Urothelium cell line (cell line): Measurements from ENCODE around the gene ITPK1.
A peak's percentile ranks its signal among the peaks of the same experiment; 100 is the strongest.

Experiments used
- DNase-seq: peaks from one replicate; pipeline ENCODE4 v3.0.0; 2011; ENCODE audit warnings: low spot score, mixed read lengths
- FAIRE-seq: peaks from 2 replicates; lab custom pipeline; 2011; peaks lifted over from hg19 to GRCh38; lab: Jason Lieb, UNC

The ITPK1 gene

GRCh38 chr14:92994131-92994676 is 121.5 kb downstream of the ITPK1 start:
- DNase-seq (no peak), FAIRE-seq (no peak)

GRCh38 chr14:92993302-92993701 is 122.4 kb downstream of the ITPK1 start:
- FAIRE-seq (no peak), DNase-seq (no peak)

- FAIRE-seq (no peak), DNase-seq (no peak)
These were observed 124.2 kb downstream of the ITPK1 start for GRCh38 chr14:92991536-92991935.

GRCh38 chr14:92990456-92991430 is 125.0 kb downstream of the ITPK1 start:
- DNase-seq (no peak), FAIRE-seq (no peak)

- DNase-seq (no peak), FAIRE-seq (no peak)
These were observed 126.7 kb downstream of the ITPK1 start for GRCh38 chr14:92988786-92989755.

GRCh38 chr14:92987713-92988510 is 127.8 kb downstream of the ITPK1 start:
- no peak for DNase-seq
- FAIRE-seq = no peak

GRCh38 chr14:92987148-92987570 is 128.6 kb downstream of the ITPK1 start:
- DNase-seq = no peak
- FAIRE-seq = no peak

GRCh38 chr14:92986254-92987147 is 129.2 kb downstream of the ITPK1 start:
- FAIRE-seq (no peak), DNase-seq (peak; percentile 76)

GRCh38 chr14:92985521-92985920 is 130.2 kb downstream of the ITPK1 start:
- DNase-seq = no peak
- FAIRE-seq = no peak

GRCh38 chr14:92984896-92985295 is 130.8 kb downstream of the ITPK1 start:
- DNase-seq (no peak), FAIRE-seq (no peak)

- no peak for FAIRE-seq
These were observed 131.5 kb downstream of the ITPK1 start for GRCh38 chr14:92984082-92984788.

GRCh38 chr14:92982956-92983355 is 132.8 kb downstream of the ITPK1 start:
- FAIRE-seq = no peak

More at GRCh38 chr14:92984082-92984788, 131.5 kb downstream of the ITPK1 start:
- DNase-seq = no peak

GRCh38 chr14:92981726-92982125 is 134.0 kb downstream of the ITPK1 start:
- DNase-seq (no peak), FAIRE-seq (no peak)

More at GRCh38 chr14:92982956-92983355, 132.8 kb downstream of the ITPK1 start:
- peak; percentile 68 for DNase-seq

GRCh38 chr14:92980866-92981265 is 134.9 kb downstream of the ITPK1 start:
- DNase-seq = no peak
- no peak for FAIRE-seq

GRCh38 chr14:92978229-92979021 is 137.3 kb downstream of the ITPK1 start:
- FAIRE-seq (no peak), DNase-seq (no peak)

- no peak for FAIRE-seq
These were observed 139.5 kb downstream of the ITPK1 start for GRCh38 chr14:92976268-92976667.

GRCh38 chr14:92974541-92975345 is 141.0 kb downstream of the ITPK1 start:
- FAIRE-seq = no peak
- no peak for DNase-seq

More at GRCh38 chr14:92976268-92976667, 139.5 kb downstream of the ITPK1 start:
- no peak for DNase-seq
